Mesendoderm (in vitro differentiated cells): Measurements from ENCODE around the gene LRP1.
A peak's percentile ranks its signal among the peaks of the same experiment; 100 is the strongest.

Source experiments
- DNase-seq: peaks from one replicate; pipeline ENCODE4 v3.0.0; 2013
- H2AK5ac ChIP-seq: 2 replicates; pipeline ENCODE4 v1.6.1; 2013; ENCODE audit warnings: low read length, inconsistent platforms
- H2BK120ac ChIP-seq: 2 replicates; pipeline ENCODE4 v1.6.1; 2013; ENCODE audit warnings: low read depth, mild to moderate bottlenecking, low read length, moderate library complexity, mixed read lengths
- H2BK15ac ChIP-seq: replicated peaks from 2 replicates; pipeline ENCODE4 v1.6.1; 2013; ENCODE audit warnings: low read depth, mild to moderate bottlenecking, moderate library complexity
- H2BK5ac ChIP-seq: 2 replicates; pipeline ENCODE4 v1.6.1; 2013; ENCODE audit warnings: low read length, inconsistent platforms
- H3K18ac ChIP-seq: 2 replicates; pipeline ENCODE4 v1.6.1; 2013; ENCODE audit warnings: mild to moderate bottlenecking, low read length, mixed read lengths
- H3K23ac ChIP-seq: one replicate; pipeline ENCODE4 v1.6.1; 2013; ENCODE audit warnings: low read length
- H3K27ac ChIP-seq: 2 replicates; pipeline ENCODE4 v1.5.1; 2013; ENCODE audit warnings: low read depth, mild to moderate bottlenecking, inconsistent platforms, low read length, moderate library complexity
- H3K27me3 ChIP-seq: 2 replicates; pipeline ENCODE4 v1.6.1; 2013; ENCODE audit warnings: low read length, control low read depth, mild to moderate bottlenecking, inconsistent platforms; ENCODE audit not compliant: insufficient read depth, poor library complexity
- H3K36me3 ChIP-seq: 2 replicates; pipeline ENCODE4 v1.6.1; 2013; ENCODE audit warnings: low read length, inconsistent platforms; ENCODE audit not compliant: control insufficient read depth, insufficient read depth
- H3K4ac ChIP-seq: one replicate; pipeline ENCODE4 v1.6.1; 2013; ENCODE audit warnings: low read depth, mild to moderate bottlenecking, low read length, moderate library complexity
- H3K4me1 ChIP-seq: 2 replicates; pipeline ENCODE4 v1.6.1; 2013; ENCODE audit warnings: low read depth, low read length, inconsistent platforms; ENCODE audit not compliant: control insufficient read depth
- H3K4me2 ChIP-seq: 2 replicates; pipeline ENCODE4 v1.6.1; 2013; ENCODE audit warnings: low read length
- H3K4me3 ChIP-seq: 2 replicates; pipeline ENCODE4 v1.5.1; 2013; ENCODE audit warnings: mild to moderate bottlenecking, low read length
- H3K56ac ChIP-seq: one replicate; pipeline ENCODE4 v1.6.1; 2013; ENCODE audit warnings: low read length
- H3K79me1 ChIP-seq: 2 replicates; pipeline ENCODE4 v1.6.1; 2013; ENCODE audit warnings: low read length, inconsistent platforms
- H3K79me2 ChIP-seq: 2 replicates; pipeline ENCODE4 v1.6.1; 2013; ENCODE audit warnings: mild to moderate bottlenecking, low read length; ENCODE audit not compliant: control insufficient read depth, insufficient read depth
- H3K9ac ChIP-seq: 2 replicates; pipeline ENCODE4 v1.6.1; 2013; ENCODE audit warnings: low read length, inconsistent platforms
- H4K5ac ChIP-seq: one replicate; pipeline ENCODE4 v1.6.1; 2013; ENCODE audit warnings: low read length
- H4K8ac ChIP-seq: one replicate; pipeline ENCODE4 v1.6.1; 2013; ENCODE audit warnings: low read depth, mild to moderate bottlenecking, control low read depth, low read length, moderate library complexity
- WGBS: extraction: QIAGEN DNeasy Blood & Tissue Kit; methylation state at CpG from one replicate; pipeline ENCODE4 v1.1.7; 2013; ENCODE audit warnings: low lambda C conversion rate, missing lambda C conversion rate; ENCODE audit not compliant: insufficient coverage; ENCODE audit errors: extremely low coverage; 5-methylcytosine and 5-hydroxymethylcytosine counted together

The LRP1 gene

GRCh38 chr12:57123813-57124212, 4.5 kb upstream of the LRP1 start:
- no peak overlapping the region for H3K4me3 ChIP-seq
- DNase-seq = no peak
- no peaks in the 10 kb centered on the region for H3K36me3 ChIP-seq
- WGBS = no CpG with 5 or more reads among the region's 2 CpGs
- H3K18ac ChIP-seq = no peak overlapping the region
- no peak overlapping the region for H3K4ac ChIP-seq
- no peak overlapping the region for H3K23ac ChIP-seq
- no peaks in the 10 kb centered on the region for H3K79me1 ChIP-seq
- no peak overlapping the region for H4K8ac ChIP-seq
- H3K9ac ChIP-seq = no peak overlapping the region
- no peak overlapping the region for H2BK5ac ChIP-seq
- H3K79me2 ChIP-seq = peaks cover 2% of the 10 kb centered on the region
- no peak overlapping the region for H4K5ac ChIP-seq
- no peaks in the 10 kb centered on the region for H3K4me1 ChIP-seq
- no peak overlapping the region for H2BK15ac ChIP-seq
- H2AK5ac ChIP-seq = no peak overlapping the region
- H3K27me3 ChIP-seq = no peaks in the 10 kb centered on the region
- no peak overlapping the region for H2BK120ac ChIP-seq
- no peak overlapping the region for H3K27ac ChIP-seq
- no peak overlapping the region for H3K56ac ChIP-seq
- no peak overlapping the region for H3K4me2 ChIP-seq

GRCh38 chr12:57124261-57124877, 3.9 kb upstream of the LRP1 start:
- H2AK5ac ChIP-seq = no peak overlapping the region
- H3K36me3 ChIP-seq = no peaks in the 10 kb centered on the region
- H3K4me1 ChIP-seq = no peaks in the 10 kb centered on the region
- WGBS = no CpG with 5 or more reads among the region's 10 CpGs
- no peak overlapping the region for H3K23ac ChIP-seq
- no peak overlapping the region for H3K18ac ChIP-seq
- no peak overlapping the region for H2BK120ac ChIP-seq
- peaks cover 3% of the 10 kb centered on the region for H3K79me2 ChIP-seq
- H2BK5ac ChIP-seq = no peak overlapping the region
- no peaks in the 10 kb centered on the region for H3K79me1 ChIP-seq
- peak overlapping the region; percentile 5 for H3K9ac ChIP-seq
- no peak overlapping the region for H4K5ac ChIP-seq
- no peak overlapping the region for H4K8ac ChIP-seq
- no peak overlapping the region for H3K4me2 ChIP-seq
- no peak overlapping the region for H3K27ac ChIP-seq
- H2BK15ac ChIP-seq = no peak overlapping the region
- no peaks in the 10 kb centered on the region for H3K27me3 ChIP-seq
- no peak overlapping the region for H3K4me3 ChIP-seq
- DNase-seq = peak; percentile 83
- H3K56ac ChIP-seq = no peak overlapping the region
- no peak overlapping the region for H3K4ac ChIP-seq

- Histone ChIP-seq H3K4me3 (no peak overlapping the region), H2AK5ac (no peak overlapping the region)
- WGBS = no CpG with 5 or more reads among the region's 11 CpGs
Measured at GRCh38 chr12:57126061-57126460, 2.2 kb upstream of the LRP1 start.

GRCh38 chr12:57126561-57126960, 1.7 kb upstream of the LRP1 start:
- H3K79me2 ChIP-seq = peaks cover 24% of the 10 kb centered on the region
- H3K27me3 ChIP-seq = no peaks in the 10 kb centered on the region
- H2BK15ac ChIP-seq = no peak overlapping the region
- H2BK5ac ChIP-seq = no peak overlapping the region
- H3K4ac ChIP-seq = no peak overlapping the region
- H3K4me1 ChIP-seq = peaks cover 5% of the 10 kb centered on the region
- no peak overlapping the region for H3K18ac ChIP-seq
- H4K5ac ChIP-seq = no peak overlapping the region
- DNase-seq = no peak
- H3K56ac ChIP-seq = no peak overlapping the region
- H2BK120ac ChIP-seq = no peak overlapping the region
- no peak overlapping the region for H3K27ac ChIP-seq
- H3K23ac ChIP-seq = no peak overlapping the region
- no peak overlapping the region for H3K4me2 ChIP-seq
- H3K4me3 ChIP-seq = no peak overlapping the region
- H3K9ac ChIP-seq = no peak overlapping the region
- H3K79me1 ChIP-seq = peaks cover 6% of the 10 kb centered on the region
- no peak overlapping the region for H2AK5ac ChIP-seq
- no peaks in the 10 kb centered on the region for H3K36me3 ChIP-seq
- no CpG with 5 or more reads among the region's 7 CpGs for WGBS
- no peak overlapping the region for H4K8ac ChIP-seq

More at GRCh38 chr12:57126061-57126460, 2.2 kb upstream of the LRP1 start:
- Histone ChIP-seq H2BK120ac (no peak overlapping the region), H3K27me3 (no peaks in the 10 kb centered on the region), H3K79me2 (peaks cover 19% of the 10 kb centered on the region), H2BK15ac (no peak overlapping the region), H3K23ac (no peak overlapping the region), H2BK5ac (no peak overlapping the region), H3K27ac (no peak overlapping the region), H3K4me1 (peaks cover 5% of the 10 kb centered on the region), H3K79me1 (peaks cover 4% of the 10 kb centered on the region), H4K8ac (no peak overlapping the region), H3K36me3 (no peaks in the 10 kb centered on the region), H4K5ac (no peak overlapping the region), H3K4me2 (no peak overlapping the region), H3K9ac (no peak overlapping the region), H3K18ac (no peak overlapping the region), H3K4ac (no peak overlapping the region), H3K56ac (no peak overlapping the region)
- DNase-seq = no peak

- peak; percentile 89 for DNase-seq
- H3K36me3 ChIP-seq = no peaks in the 10 kb centered on the region
- WGBS = no CpG with 5 or more reads among the region's 26 CpGs
- peak overlapping the region; percentile 90 for H3K56ac ChIP-seq
- H3K9ac ChIP-seq = peak overlapping the region; percentile 78
- peaks cover 31% of the 10 kb centered on the region for H3K79me2 ChIP-seq
- H2BK120ac ChIP-seq = no peak overlapping the region
- H3K4me3 ChIP-seq = peak overlapping the region; percentile 61
- H2BK15ac ChIP-seq = no peak overlapping the region
- peak overlapping the region; percentile 75 for H3K4me2 ChIP-seq
- no peak overlapping the region for H4K5ac ChIP-seq
- H3K4me1 ChIP-seq = peaks cover 10% of the 10 kb centered on the region
- no peak overlapping the region for H2AK5ac ChIP-seq
- H3K79me1 ChIP-seq = peaks cover 9% of the 10 kb centered on the region
- no peak overlapping the region for H3K18ac ChIP-seq
- no peak overlapping the region for H4K8ac ChIP-seq
- no peak overlapping the region for H2BK5ac ChIP-seq
- no peak overlapping the region for H3K4ac ChIP-seq
- H3K27me3 ChIP-seq = no peaks in the 10 kb centered on the region
- no peak overlapping the region for H3K27ac ChIP-seq
- no peak overlapping the region for H3K23ac ChIP-seq
Measured at GRCh38 chr12:57127101-57127725, 1.1 kb upstream of the LRP1 start.
